Stomach (tissue), 9 donors: ENCODE results near the gene RIPK1. TPM values are rescaled to one million over a fixed set of nuclear protein-coding genes. Genes with fewer than 3 reads are reported as not detected.
A peak's percentile ranks its signal among the peaks of the same experiment; 100 is the strongest.
"Not testable (repeated sequence)": the region's sequence is repeated elsewhere in the genome, so short reads cannot be mapped to it uniquely, and the experiment has no call there.

Experiments used
- DNase-seq, 2 donors: peaks; one replicate each; pipeline versions ENCODE4 v3.0.0 to v3.0.0-alpha.2; 2013 to 2019
- H3K27ac ChIP-seq, 5 donors: fragments of 200-600 bp in 4 of 5; sonication (generic) in 4 of 5; one replicate each; pipeline ENCODE4 v1.5.1; 2013 to 2019; ENCODE audit warnings: mild to moderate bottlenecking in 1 of 5, moderate library complexity in 1 of 5
- H3K27me3 ChIP-seq, 3 donors: fragments of 200-600 bp; sonication (generic); one replicate each; pipeline ENCODE4 v1.5.1; 2017 to 2019; ENCODE audit warnings: mixed run types in 1 of 3
- H3K36me3 ChIP-seq, 4 donors: fragments of 200-600 bp; sonication (generic); 1 replicate in 3 of 4; 2 replicates in 1 of 4; pipeline ENCODE4 v1.5.1; 2016 to 2019
- H3K4me1 ChIP-seq, 4 donors: fragments of 200-600 bp; sonication (generic); one replicate each; pipeline ENCODE4 v1.5.1; 2016 to 2019
- H3K4me3 ChIP-seq, 4 donors: fragments of 200-600 bp; sonication (generic) in 3 of 4; one replicate each; pipeline ENCODE4 v1.5.1; 2016 to 2019; ENCODE audit warnings: mild to moderate bottlenecking in 1 of 4
- H3K9me3 ChIP-seq, 4 donors: fragments of 200-600 bp; sonication (generic); one replicate each; pipeline ENCODE4 v1.5.1; 2016 to 2019
- CTCF ChIP-seq, 7 experiments: fragments of 450-650 bp in 4 of 7; fragments of 200-600 bp in 3 of 7; sonication (generic) in 3 of 7; IDR thresholded peaks; one replicate each; pipeline ENCODE4 v1.5.1; 2016 to 2019; ENCODE audit warnings: antibody characterized with exemption in 7 of 7, control low read depth in 2 of 7, mild to moderate bottlenecking in 1 of 7
- EP300 ChIP-seq: sonication (generic); formaldehyde crosslinking; IDR thresholded peaks from one replicate; pipeline ENCODE4 v1.6.1; 2017; ENCODE audit warnings: antibody characterized with exemption
- POLR2A ChIP-seq, 4 donors: fragments of 450-650 bp; IDR thresholded peaks; one replicate each; pipeline ENCODE4 v1.6.1; 2016; ENCODE audit warnings: antibody characterized with exemption in 4 of 4, control low read depth in 2 of 4, mild to moderate bottlenecking in 1 of 4, moderate library complexity in 1 of 4
- POLR2AphosphoS5 ChIP-seq, 3 donors: sonication (generic); formaldehyde crosslinking; IDR thresholded peaks; one replicate each; pipeline ENCODE4 v1.6.1; 2016; ENCODE audit warnings: antibody characterized with exemption in 3 of 3
- WGBS, 5 donors: extraction: QIAGEN DNeasy Blood & Tissue Kit in 3 of 5; methylation state at CpG; one replicate each; pipeline versions ENCODE4 v1.1.5 to v1.1.7; 2013 to 2018; 5-methylcytosine and 5-hydroxymethylcytosine counted together
- intact Hi-C: fragments of 100-400 bp; cut with DNase I; formaldehyde crosslinking; loops from one replicate; pipeline ENCODE4 v1.15.1; 2023; ENCODE audit warnings: low total_unique reads
- polyA plus RNA-seq, 3 donors: library from polyadenylated mRNA; stranded (reverse); fragments of 200-250 nt; gene quantifications; one replicate each; pipeline ENCODE4 v1.2.3, GENCODE V29; 2013
- total RNA-seq, 5 donors: library from RNA; depleted of rRNA; stranded (reverse); fragments of >200 nt; gene quantifications; one replicate each; pipeline versions ENCODE4 v1.1.0 to v1.2.3, GENCODE V29; 2014 to 2016
- donor health status: healthy with polysubstance abuse.
- donor health status: Bipolar disorder and iron deficiency.
- donor health status: healthy.

Gene RIPK1
- total and polyA plus RNA-seq, 8 donors: 4.9 to 25.5 (median 15.9) TPM

GRCh38 chr6:3052481-3053230 is 15.6 kb upstream of the RIPK1 start:
- peak overlapping the region in 2 of 4 donors; percentile 47 to 50 for H3K4me3 ChIP-seq
- peak in 1 of 2 donors; percentile 36 for DNase-seq
- no peaks in the 10 kb centered on the region for H3K9me3 ChIP-seq
- 71 to 78% (median 75%) methylated on average over 16 to 17 of the region's 17 CpGs for WGBS, 5 donors
- intact Hi-C loops: no loop called here
- H3K36me3 ChIP-seq: no peaks in the 10 kb centered on the region
- TF ChIP-seq POLR2A (IDR thresholded peaks at IDR 0.05): no peak
- TF ChIP-seq CTCF (IDR thresholded peaks at IDR 0.05): no peak
- no peak for TF ChIP-seq POLR2AphosphoS5 (IDR thresholded peaks at IDR 0.05)
- TF ChIP-seq EP300: no peak
- H3K4me1 ChIP-seq: peaks cover 0 to 34% (median 22%) of the 10 kb centered on the region in 4 donors
- no peaks in the 10 kb centered on the region for H3K27me3 ChIP-seq
- peak overlapping the region in 1 of 5 donors; percentile 82 for H3K27ac ChIP-seq

- Histone ChIP-seq H3K36me3 (no peaks in the 10 kb centered on the region), H3K27me3 (no peaks in the 10 kb centered on the region), H3K27ac (peak overlapping the region in 4 of 5 donors; percentile 44 to 82 (median 64)), H3K4me1 (peaks cover 0 to 34% (median 22%) of the 10 kb centered on the region in 4 donors), H3K4me3 (peak overlapping the region; percentile 44 to 56 (median 48)), H3K9me3 (no peaks in the 10 kb centered on the region)
- no peak for TF ChIP-seq POLR2AphosphoS5 (IDR thresholded peaks at IDR 0.05)
- intact Hi-C loops: no loop called here
- WGBS, 5 donors: 30 to 54% (median 35%) methylated on average over 11 of the region's 11 CpGs
- no peak for DNase-seq
Measured at GRCh38 chr6:3053231-3053508, 15.1 kb upstream of the RIPK1 start.

GRCh38 chr6:3054229-3055157 is 13.8 kb upstream of the RIPK1 start:
- peak overlapping the region in 3 of 5 donors; percentile 44 to 82 (median 71) for H3K27ac ChIP-seq
- peak overlapping the region in 3 of 4 donors; percentile 44 to 56 (median 47) for H3K4me3 ChIP-seq
- H3K36me3 ChIP-seq, H3K9me3 ChIP-seq, H3K27me3 ChIP-seq: not testable (repeated sequence)
- WGBS, 5 donors: 36 to 69% (median 50%) methylated on average over 27 of the region's 27 CpGs
- DNase-seq: peak in 1 of 2 donors; percentile 74
- intact Hi-C loops: loop anchor here (5.0 kb wide), 1 partner anchor 57 kb away; the partner anchor contains the start of gene NQO2
- peaks cover 0 to 34% (median 22%) of the 10 kb centered on the region in 4 donors for H3K4me1 ChIP-seq

- peak overlapping the region in 3 of 5 donors; percentile 36 to 54 (median 42) for H3K27ac ChIP-seq
- WGBS, 5 donors: 49 to 60% (median 52%) methylated on average over 3 of the region's 3 CpGs
- DNase-seq, H3K36me3 ChIP-seq, H3K4me3 ChIP-seq, H3K9me3 ChIP-seq, H3K27me3 ChIP-seq: not testable (repeated sequence)
- intact Hi-C loops: loop anchor here (5.0 kb wide), 1 partner anchor 58 kb away; the partner anchor contains the start of gene NQO2
- H3K4me1 ChIP-seq: peaks cover 0 to 34% (median 22%) of the 10 kb centered on the region in 4 donors
Measured at GRCh38 chr6:3055158-3055499, 13.2 kb upstream of the RIPK1 start.

- H3K27ac ChIP-seq: no peak overlapping the region
- no peak for DNase-seq
- peaks cover 0 to 34% (median 22%) of the 10 kb centered on the region in 4 donors for H3K4me1 ChIP-seq
- WGBS, 5 donors: 82 to 88% (median 85%) methylated on average over 11 of the region's 11 CpGs
- no peak for TF ChIP-seq EP300
- TF ChIP-seq POLR2A (IDR thresholded peaks at IDR 0.05): no peak
- TF ChIP-seq POLR2AphosphoS5 (IDR thresholded peaks at IDR 0.05): no peak
- no peak for TF ChIP-seq CTCF (IDR thresholded peaks at IDR 0.05)
- no peaks in the 10 kb centered on the region for H3K9me3 ChIP-seq
- no peak overlapping the region for H3K4me3 ChIP-seq
- no peaks in the 10 kb centered on the region for H3K27me3 ChIP-seq
- no peaks in the 10 kb centered on the region for H3K36me3 ChIP-seq
- intact Hi-C loops: loop anchor here (5.0 kb wide), 1 partner anchor 60 kb away; the partner anchor contains the start of gene NQO2
Measured at GRCh38 chr6:3057063-3057770, 11.1 kb upstream of the RIPK1 start.
